Measurements from ENCODE around the gene C6orf136.
"Not testable (repeated sequence)": the region's sequence is repeated elsewhere in the genome, so short reads cannot be mapped to it uniquely, and the experiment has no call there.

The C6orf136 gene

GRCh38 chr6:30656513-30656912 lies 9.6 kb downstream of the C6orf136 start:
- H3K4me3 ChIP-seq (ENCODE audit: low read length in 2 of 2): no peak overlapping the region
- no peak overlapping the region for H3K23ac ChIP-seq (ENCODE audit: low read depth, low read length, poor library complexity)
- no peak overlapping the region for H4K91ac ChIP-seq (ENCODE audit: low read depth, low read length, poor library complexity)
- no peak overlapping the region for H2BK12ac ChIP-seq (ENCODE audit: low read length)
- no peak overlapping the region for H3K4ac ChIP-seq (ENCODE audit: low read length)
- WGBS, 2 donors (ENCODE audit: extremely low coverage in 2 of 2, insufficient read length in 2 of 2, insufficient replicate concordance in 1 of 2): no CpG with 5 or more reads among the region's 7 CpGs
- H3K27me3 ChIP-seq (ENCODE audit: control insufficient read depth in 3 of 3, insufficient read depth in 3 of 3, low read depth in 1 of 3, low read length in 3 of 3): no peaks in the 10 kb centered on the region
- H3K18ac ChIP-seq (ENCODE audit: low read length): no peak overlapping the region
- no peak overlapping the region for H3K4me2 ChIP-seq (ENCODE audit: insufficient read depth, low read length, poor library complexity, severe bottlenecking)
- no peak overlapping the region for H2BK120ac ChIP-seq (ENCODE audit: low read depth, low read length)
- H2AFZ ChIP-seq (ENCODE audit: low read length): no peak overlapping the region
- no peak overlapping the region for H2BK5ac ChIP-seq (ENCODE audit: low read length)
- no peaks in the 10 kb centered on the region for H3K4me1 ChIP-seq (ENCODE audit: control insufficient read depth in 2 of 2, insufficient read depth in 1 of 2, low read depth in 1 of 2, low read length in 2 of 2)
- no peak for DNase-seq (ENCODE audit: low spot score)
- no peak overlapping the region for H2AK5ac ChIP-seq (ENCODE audit: low read depth, low read length)
- H3K9me3 ChIP-seq (replicated peaks in 1 of 2; ENCODE audit: control insufficient read depth in 2 of 2, insufficient read depth in 1 of 2, low read depth in 1 of 2, low read length in 2 of 2): no peaks in the 10 kb centered on the region
- H3K9ac ChIP-seq (ENCODE audit: low read depth, low read length, poor library complexity): peak overlapping the region; percentile 15
- peaks cover 2% of the 10 kb centered on the region for H3K79me1 ChIP-seq (ENCODE audit: low read depth, low read length)
- H3K36me3 ChIP-seq (replicated peaks in 1 of 2; ENCODE audit: control insufficient read depth in 2 of 2, insufficient read depth in 2 of 2, low read length in 2 of 2): peaks cover 59 to 89% of the 10 kb centered on the region in 2 donors
- H4K8ac ChIP-seq (ENCODE audit: low read depth, low read length): no peak overlapping the region
- H2BK15ac ChIP-seq (ENCODE audit: low read length): no peak overlapping the region
- no peak overlapping the region for H3K14ac ChIP-seq (ENCODE audit: low read length)
- H3K27ac ChIP-seq (replicated peaks; ENCODE audit: low read length): no peak overlapping the region

DNA sequence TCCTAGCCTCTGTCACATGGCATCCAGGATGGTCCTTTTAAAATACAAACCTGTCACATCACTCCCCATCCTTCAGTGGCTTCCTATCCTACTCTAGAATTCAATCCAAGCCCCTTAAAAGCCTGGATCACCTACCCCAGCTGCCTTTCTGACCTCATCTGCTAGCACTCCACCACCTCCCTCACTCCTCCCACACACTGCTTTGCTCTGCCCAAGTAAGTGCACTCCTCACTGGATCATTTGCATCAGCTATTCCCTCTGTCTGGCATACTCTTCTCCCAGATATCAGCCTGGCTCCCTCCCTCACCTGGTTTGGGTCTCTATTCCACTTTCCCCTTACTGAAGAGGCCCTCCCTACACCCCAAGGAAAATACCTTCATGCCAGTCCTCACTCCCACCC lies 10.5 kb downstream of the C6orf136 start:
- Histone ChIP-seq H4K91ac (ENCODE audit: low read depth, low read length, poor library complexity) (no peak overlapping the region), H2BK12ac (ENCODE audit: low read length) (no peak overlapping the region), H3K27ac (replicated peaks; ENCODE audit: low read length) (no peak overlapping the region), H3K27me3 (ENCODE audit: control insufficient read depth in 3 of 3, insufficient read depth in 3 of 3, low read depth in 1 of 3, low read length in 3 of 3) (no peaks in the 10 kb centered on the region), H3K4me1 (ENCODE audit: control insufficient read depth in 2 of 2, insufficient read depth in 1 of 2, low read depth in 1 of 2, low read length in 2 of 2) (no peaks in the 10 kb centered on the region), H3K4me2 (ENCODE audit: insufficient read depth, low read length, poor library complexity, severe bottlenecking) (no peak overlapping the region), H3K14ac (ENCODE audit: low read length) (no peak overlapping the region), H3K18ac (ENCODE audit: low read length) (no peak overlapping the region), H2BK5ac (ENCODE audit: low read length) (no peak overlapping the region), H3K79me1 (ENCODE audit: low read depth, low read length) (peaks cover 2% of the 10 kb centered on the region), H2AK5ac (ENCODE audit: low read depth, low read length) (no peak overlapping the region), H3K4me3 (ENCODE audit: low read length in 2 of 2) (no peak overlapping the region), H2BK120ac (ENCODE audit: low read depth, low read length) (no peak overlapping the region), H3K9ac (ENCODE audit: low read depth, low read length, poor library complexity) (no peak overlapping the region), H3K36me3 (replicated peaks in 1 of 2; ENCODE audit: control insufficient read depth in 2 of 2, insufficient read depth in 2 of 2, low read length in 2 of 2) (peaks cover 60 to 89% of the 10 kb centered on the region in 2 donors), H3K4ac (ENCODE audit: low read length) (no peak overlapping the region), H4K8ac (ENCODE audit: low read depth, low read length) (no peak overlapping the region), H3K9me3 (replicated peaks in 1 of 2; ENCODE audit: control insufficient read depth in 2 of 2, insufficient read depth in 1 of 2, low read depth in 1 of 2, low read length in 2 of 2) (no peaks in the 10 kb centered on the region), H2AFZ (ENCODE audit: low read length) (no peak overlapping the region), H2BK15ac (ENCODE audit: low read length) (no peak overlapping the region), H3K23ac (ENCODE audit: low read depth, low read length, poor library complexity) (no peak overlapping the region)
- DNase-seq (ENCODE audit: low spot score): no peak

DNA sequence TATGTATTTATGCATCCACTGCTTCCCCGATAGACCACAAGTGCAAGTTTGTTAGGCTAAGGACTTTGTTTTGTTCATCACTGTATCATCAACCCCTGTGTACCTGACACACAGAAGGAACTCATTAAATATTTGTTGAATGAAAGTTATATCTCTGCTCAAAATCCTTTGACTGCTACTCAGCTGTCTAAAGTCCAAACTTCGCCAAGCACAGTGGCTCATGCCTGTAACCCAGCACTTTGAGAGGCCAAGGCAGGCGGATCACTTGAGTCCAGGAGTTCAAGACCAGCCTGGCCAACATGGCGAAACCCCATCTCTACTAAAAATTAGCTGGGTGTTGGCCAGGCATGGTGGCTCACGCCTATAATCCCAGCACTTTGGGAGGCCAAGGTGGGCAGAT lies 11.0 kb downstream of the C6orf136 start:
- H3K4me3 ChIP-seq (ENCODE audit: low read length in 2 of 2); H3K27ac ChIP-seq (replicated peaks; ENCODE audit: low read length); H3K14ac ChIP-seq (ENCODE audit: low read length); H3K9me3 ChIP-seq (replicated peaks in 1 of 2; ENCODE audit: control insufficient read depth in 2 of 2, insufficient read depth in 1 of 2, low read depth in 1 of 2, low read length in 2 of 2); H2AK5ac ChIP-seq (ENCODE audit: low read depth, low read length); H4K8ac ChIP-seq (ENCODE audit: low read depth, low read length); H3K9ac ChIP-seq (ENCODE audit: low read depth, low read length, poor library complexity); H3K27me3 ChIP-seq (ENCODE audit: control insufficient read depth in 3 of 3, insufficient read depth in 3 of 3, low read depth in 1 of 3, low read length in 3 of 3); H3K18ac ChIP-seq (ENCODE audit: low read length); H2AFZ ChIP-seq (ENCODE audit: low read length); H3K4ac ChIP-seq (ENCODE audit: low read length); H3K79me1 ChIP-seq (ENCODE audit: low read depth, low read length); H4K91ac ChIP-seq (ENCODE audit: low read depth, low read length, poor library complexity); H3K4me1 ChIP-seq (ENCODE audit: control insufficient read depth in 2 of 2, insufficient read depth in 1 of 2, low read depth in 1 of 2, low read length in 2 of 2); DNase-seq (ENCODE audit: low spot score); H2BK120ac ChIP-seq (ENCODE audit: low read depth, low read length); H3K23ac ChIP-seq (ENCODE audit: low read depth, low read length, poor library complexity); H2BK15ac ChIP-seq (ENCODE audit: low read length); H3K4me2 ChIP-seq (ENCODE audit: insufficient read depth, low read length, poor library complexity, severe bottlenecking); H2BK5ac ChIP-seq (ENCODE audit: low read length); H2BK12ac ChIP-seq (ENCODE audit: low read length): not testable (repeated sequence)
- peaks cover 61 to 89% of the 10 kb centered on the region in 2 donors for H3K36me3 ChIP-seq (replicated peaks in 1 of 2; ENCODE audit: control insufficient read depth in 2 of 2, insufficient read depth in 2 of 2, low read length in 2 of 2)
- WGBS, 2 donors (ENCODE audit: extremely low coverage in 2 of 2, insufficient read length in 2 of 2, insufficient replicate concordance in 1 of 2): no CpG with 5 or more reads among the region's 5 CpGs

DNA sequence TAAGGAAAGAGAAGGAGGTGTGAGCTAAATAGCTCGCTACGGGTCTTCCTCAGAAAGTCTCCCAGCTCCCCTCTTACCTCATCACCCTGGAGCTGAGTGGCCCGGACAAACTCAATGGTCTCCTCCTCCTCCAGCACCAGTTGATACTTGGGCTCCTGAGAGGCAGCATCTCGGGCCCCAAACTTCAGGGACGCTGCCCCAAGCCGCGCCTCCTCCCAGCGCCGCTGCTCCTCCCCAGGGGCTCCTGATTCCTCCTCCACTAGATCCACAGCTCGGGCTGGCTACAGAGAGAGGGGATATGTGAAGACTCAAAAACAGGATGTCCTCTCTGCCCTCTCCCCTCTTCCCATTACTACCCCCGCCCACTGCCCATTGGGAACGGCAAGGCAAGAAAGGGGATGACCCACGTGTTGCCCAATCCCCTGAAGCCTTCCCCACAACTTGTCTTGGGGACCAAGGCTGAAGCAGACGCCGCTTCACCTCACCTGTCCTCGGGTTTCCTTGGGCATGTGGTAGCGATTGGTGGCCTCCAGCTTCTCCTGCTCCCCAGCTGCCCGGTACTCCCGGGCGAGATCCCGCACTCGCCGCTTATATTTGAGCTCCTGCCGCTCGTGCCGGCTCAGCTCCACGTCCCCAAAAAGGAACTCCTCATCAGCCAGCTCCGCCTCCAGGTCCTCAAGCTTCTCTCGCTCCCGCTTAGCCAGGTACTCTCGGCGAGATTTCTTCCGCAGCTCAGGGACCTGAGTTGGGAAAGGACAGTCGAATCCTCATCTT lies 18.2 kb downstream of the C6orf136 start:
- Histone ChIP-seq H2AK5ac (ENCODE audit: low read depth, low read length) (no peak overlapping the region), H3K27ac (replicated peaks; ENCODE audit: low read length) (no peak overlapping the region), H2BK12ac (ENCODE audit: low read length) (no peak overlapping the region), H2BK5ac (ENCODE audit: low read length) (no peak overlapping the region), H3K18ac (ENCODE audit: low read length) (no peak overlapping the region), H3K14ac (ENCODE audit: low read length) (no peak overlapping the region), H2BK120ac (ENCODE audit: low read depth, low read length) (no peak overlapping the region), H2AFZ (ENCODE audit: low read length) (no peak overlapping the region), H3K9me3 (replicated peaks in 1 of 2; ENCODE audit: control insufficient read depth in 2 of 2, insufficient read depth in 1 of 2, low read depth in 1 of 2, low read length in 2 of 2) (no peaks in the 10 kb centered on the region), H3K27me3 (ENCODE audit: control insufficient read depth in 3 of 3, insufficient read depth in 3 of 3, low read depth in 1 of 3, low read length in 3 of 3) (no peaks in the 10 kb centered on the region), H3K4ac (ENCODE audit: low read length) (no peak overlapping the region), H3K4me1 (ENCODE audit: control insufficient read depth in 2 of 2, insufficient read depth in 1 of 2, low read depth in 1 of 2, low read length in 2 of 2) (no peaks in the 10 kb centered on the region), H3K9ac (ENCODE audit: low read depth, low read length, poor library complexity) (peak overlapping the region; percentile 70), H3K23ac (ENCODE audit: low read depth, low read length, poor library complexity) (peak overlapping the region; percentile 43), H3K79me1 (ENCODE audit: low read depth, low read length) (peaks cover 1% of the 10 kb centered on the region), H3K4me2 (ENCODE audit: insufficient read depth, low read length, poor library complexity, severe bottlenecking) (no peak overlapping the region), H3K4me3 (ENCODE audit: low read length in 2 of 2) (no peak overlapping the region), H4K8ac (ENCODE audit: low read depth, low read length) (no peak overlapping the region), H3K36me3 (replicated peaks in 1 of 2; ENCODE audit: control insufficient read depth in 2 of 2, insufficient read depth in 2 of 2, low read length in 2 of 2) (peaks cover 41 to 86% of the 10 kb centered on the region in 2 donors), H4K91ac (ENCODE audit: low read depth, low read length, poor library complexity) (no peak overlapping the region), H2BK15ac (ENCODE audit: low read length) (no peak overlapping the region)
- no CpG with 5 or more reads among the region's 34 CpGs for WGBS, 2 donors (ENCODE audit: extremely low coverage in 2 of 2, insufficient read length in 2 of 2, insufficient replicate concordance in 1 of 2)
- no peak for DNase-seq (ENCODE audit: low spot score)
